AG09309 (cell line): Measurements from ENCODE around the gene SPINT1.
A peak's percentile ranks its signal among the peaks of the same experiment; 100 is the strongest.

Source experiments
- DNase-seq: peaks from one replicate; pipeline ENCODE4 v3.0.0-alpha.2; 2010; ENCODE audit warnings: low read depth
- H3K4me3 ChIP-seq: 2 replicates; pipeline ENCODE4 v1.5.1; 2011; ENCODE audit warnings: mild to moderate bottlenecking, low read depth, low read length, moderate library complexity; ENCODE audit not compliant: control insufficient read depth
- TF ChIP-seq, protein P1 (sequence below): IDR thresholded peaks from 2 replicates; pipeline ENCODE4 v1.5.1; 2011; ENCODE audit warnings: mild to moderate bottlenecking, low read depth, low read length, inconsistent platforms; ENCODE audit not compliant: insufficient read depth, control insufficient read depth; ENCODE audit errors: missing control alignments

Gene SPINT1

DNA sequence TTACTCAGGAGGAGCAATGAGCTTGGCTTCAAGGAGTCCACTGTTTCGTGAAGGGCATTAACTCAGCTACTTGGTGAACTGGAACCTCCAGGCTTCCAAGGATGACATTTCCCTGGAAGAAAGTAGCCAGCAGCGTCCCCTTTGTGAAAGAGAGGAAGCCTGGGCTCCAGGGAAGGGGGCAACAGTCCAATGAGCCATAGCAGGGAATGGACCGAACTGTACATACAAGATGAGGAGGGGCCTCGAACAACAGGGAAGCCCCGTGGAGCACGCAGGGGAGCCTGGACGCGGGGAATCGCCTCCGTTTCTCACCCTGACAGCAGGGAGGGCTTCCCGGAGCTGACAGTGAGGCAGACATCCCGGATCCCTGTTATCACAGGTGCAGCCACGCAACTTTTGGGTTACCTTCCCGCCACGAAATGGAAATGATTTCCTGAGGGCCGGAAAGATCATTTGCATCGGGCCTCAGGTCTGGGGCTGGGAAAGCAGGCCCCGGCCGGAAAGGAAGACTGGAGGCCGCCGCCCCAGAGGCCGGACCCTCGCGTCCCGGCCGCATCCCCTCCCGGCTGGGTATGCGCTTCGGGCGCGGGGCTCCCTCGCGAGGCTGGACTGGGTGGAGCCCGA, 475 bp upstream of the SPINT1 start:
- DNase-seq, result no peak
- no peak overlapping the region for H3K4me3 ChIP-seq
- TF ChIP-seq, protein P1, sequence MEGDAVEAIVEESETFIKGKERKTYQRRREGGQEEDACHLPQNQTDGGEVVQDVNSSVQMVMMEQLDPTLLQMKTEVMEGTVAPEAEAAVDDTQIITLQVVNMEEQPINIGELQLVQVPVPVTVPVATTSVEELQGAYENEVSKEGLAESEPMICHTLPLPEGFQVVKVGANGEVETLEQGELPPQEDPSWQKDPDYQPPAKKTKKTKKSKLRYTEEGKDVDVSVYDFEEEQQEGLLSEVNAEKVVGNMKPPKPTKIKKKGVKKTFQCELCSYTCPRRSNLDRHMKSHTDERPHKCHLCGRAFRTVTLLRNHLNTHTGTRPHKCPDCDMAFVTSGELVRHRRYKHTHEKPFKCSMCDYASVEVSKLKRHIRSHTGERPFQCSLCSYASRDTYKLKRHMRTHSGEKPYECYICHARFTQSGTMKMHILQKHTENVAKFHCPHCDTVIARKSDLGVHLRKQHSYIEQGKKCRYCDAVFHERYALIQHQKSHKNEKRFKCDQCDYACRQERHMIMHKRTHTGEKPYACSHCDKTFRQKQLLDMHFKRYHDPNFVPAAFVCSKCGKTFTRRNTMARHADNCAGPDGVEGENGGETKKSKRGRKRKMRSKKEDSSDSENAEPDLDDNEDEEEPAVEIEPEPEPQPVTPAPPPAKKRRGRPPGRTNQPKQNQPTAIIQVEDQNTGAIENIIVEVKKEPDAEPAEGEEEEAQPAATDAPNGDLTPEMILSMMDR, result no peak

DNA sequence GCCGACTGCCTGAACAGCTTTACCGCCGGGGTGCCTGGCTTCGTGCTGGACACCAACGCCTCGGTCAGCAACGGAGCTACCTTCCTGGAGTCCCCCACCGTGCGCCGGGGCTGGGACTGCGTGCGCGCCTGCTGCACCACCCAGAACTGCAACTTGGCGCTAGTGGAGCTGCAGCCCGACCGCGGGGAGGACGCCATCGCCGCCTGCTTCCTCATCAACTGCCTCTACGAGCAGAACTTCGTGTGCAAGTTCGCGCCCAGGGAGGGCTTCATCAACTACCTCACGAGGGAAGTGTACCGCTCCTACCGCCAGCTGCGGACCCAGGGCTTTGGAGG, 815 bp downstream of the SPINT1 start:
- H3K4me3 ChIP-seq, result peak overlapping the region; percentile 31
- TF ChIP-seq, protein P1, result no peak
- no peak for DNase-seq

DNA sequence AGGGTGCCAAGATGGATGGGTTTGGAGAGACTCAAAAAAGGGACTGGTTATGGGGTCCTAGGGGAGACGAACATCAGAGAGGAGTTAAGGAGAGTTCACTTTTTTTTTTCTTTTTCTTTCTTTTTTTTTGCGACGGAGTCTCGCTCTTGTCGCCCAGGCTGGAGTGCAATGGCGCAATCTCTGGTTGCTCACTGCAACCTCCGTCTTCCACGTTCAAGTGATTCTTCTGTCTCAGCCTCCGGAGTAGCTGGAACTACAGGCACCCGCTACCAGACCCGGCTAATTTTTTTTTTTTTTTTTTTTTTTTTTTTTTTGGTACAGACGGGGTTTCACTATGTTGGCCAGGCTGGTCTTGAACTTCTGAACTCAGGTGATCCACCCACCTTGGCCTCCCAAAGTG, 1.2 kb downstream of the SPINT1 start:
- TF ChIP-seq, protein P1, result no peak
- no peak for DNase-seq
- peak overlapping the region; percentile 31 for H3K4me3 ChIP-seq

DNA sequence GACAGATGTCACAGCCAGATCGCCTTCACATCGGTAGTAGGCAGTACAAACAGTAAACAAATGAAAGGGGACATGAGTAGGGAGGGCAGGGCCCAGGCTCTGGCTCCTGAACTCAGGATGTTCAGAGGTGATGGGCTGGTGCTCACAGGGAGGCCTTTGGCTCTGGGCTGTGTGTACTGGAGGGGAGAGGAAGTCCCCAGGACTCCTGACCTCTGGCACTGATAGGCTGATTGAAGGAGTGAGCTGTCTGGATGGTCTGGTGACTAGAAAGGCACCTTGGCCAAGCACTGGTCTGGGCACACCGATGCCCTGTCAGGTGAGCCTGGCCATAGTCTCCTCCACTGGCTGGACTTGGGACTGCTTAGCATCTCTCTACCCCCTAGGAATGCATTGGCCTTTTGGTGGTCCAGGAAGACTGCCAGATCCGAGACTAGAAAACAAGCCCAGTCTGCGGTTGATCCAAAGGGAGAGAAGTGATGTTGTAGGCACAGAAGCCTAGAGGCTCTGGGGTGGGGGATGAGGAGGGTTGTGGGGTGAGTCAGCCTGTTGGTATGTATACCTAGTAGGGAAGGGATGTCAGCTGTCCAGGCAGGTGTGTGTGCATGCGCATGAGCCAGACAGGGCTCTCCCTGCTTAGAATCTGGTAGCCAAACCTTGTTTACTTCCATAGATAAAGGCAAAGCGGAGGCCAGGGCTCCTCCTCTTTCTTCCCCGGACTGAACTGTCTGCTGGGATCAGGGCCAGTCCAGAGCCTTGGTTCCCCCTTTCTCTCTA, 1.9 kb downstream of the SPINT1 start:
- TF ChIP-seq, protein P1, result no peak
- no peak overlapping the region for H3K4me3 ChIP-seq
- DNase-seq, result no peak

DNA sequence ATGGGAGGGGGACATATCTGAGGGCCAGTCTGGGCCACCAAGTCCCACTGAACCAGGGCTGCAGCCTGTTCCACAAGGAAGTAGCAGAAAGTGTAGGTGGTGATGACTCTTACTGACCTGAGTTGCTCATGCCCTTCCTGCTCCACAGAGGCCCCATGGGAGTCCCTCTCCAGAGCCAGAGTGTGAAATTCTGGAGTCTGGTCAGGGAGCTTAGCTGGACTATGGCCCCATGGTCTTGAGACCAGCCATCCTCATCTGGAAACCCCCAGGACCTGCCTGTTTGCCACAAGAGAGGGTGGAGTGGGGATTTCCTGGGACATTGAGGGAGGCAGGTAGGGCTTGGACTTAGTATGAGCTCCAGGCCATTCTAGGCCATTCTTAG, 3.0 kb downstream of the SPINT1 start:
- H3K4me3 ChIP-seq, result no peak overlapping the region
- TF ChIP-seq, protein P1, result no peak
- DNase-seq, result no peak

DNA sequence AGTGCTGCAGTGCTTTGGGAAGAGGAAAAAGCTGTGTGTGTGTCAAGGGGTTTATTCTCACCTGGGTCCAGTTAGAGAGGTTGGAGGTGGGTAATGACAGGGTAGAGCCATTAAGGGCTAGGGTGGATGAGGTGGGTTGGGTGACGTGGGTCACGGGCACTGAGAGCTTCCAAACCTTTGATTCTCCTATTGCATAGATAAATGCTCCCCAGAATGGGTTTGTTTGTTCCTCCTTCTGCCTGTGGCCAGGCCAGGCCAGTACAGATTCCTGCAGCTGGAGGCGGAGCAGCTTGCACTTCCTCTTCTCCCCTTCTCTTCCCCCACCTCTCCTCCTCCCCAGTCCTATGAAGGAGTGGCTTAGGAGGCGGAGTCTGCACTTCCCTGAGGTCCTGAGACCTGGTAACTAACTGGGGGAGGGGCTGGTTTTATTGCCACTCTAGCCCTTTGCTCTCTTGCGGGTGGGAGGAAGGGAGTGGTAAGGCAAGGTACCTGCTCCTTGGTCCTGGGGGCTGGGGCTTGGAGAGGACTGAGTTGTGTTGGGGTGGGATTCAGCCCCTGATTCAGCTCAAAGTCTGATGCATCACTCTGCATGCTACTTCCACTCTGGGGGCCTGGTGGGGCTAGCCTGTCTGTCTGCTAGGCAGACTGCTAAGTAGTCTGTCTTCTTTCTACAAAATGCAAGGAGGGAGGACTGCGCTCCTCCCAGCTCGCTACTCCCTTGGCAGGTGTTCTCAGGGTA, 3.5 kb downstream of the SPINT1 start:
- no peak for DNase-seq
- TF ChIP-seq, protein P1, result no peak
- H3K4me3 ChIP-seq, result no peak overlapping the region
